Ammon's horn (tissue), 1 donor: Measurements from ENCODE around the gene ESX1.
"Not testable (repeated sequence)": the region's sequence is repeated elsewhere in the genome, so short reads cannot be mapped to it uniquely, and the experiment has no call there.

Experiments used
- DNase-seq: peaks from one replicate; pipeline ENCODE4 v3.0.0-alpha.2; 2016; ENCODE audit warnings: low spot score

ESX1 gene

DNA sequence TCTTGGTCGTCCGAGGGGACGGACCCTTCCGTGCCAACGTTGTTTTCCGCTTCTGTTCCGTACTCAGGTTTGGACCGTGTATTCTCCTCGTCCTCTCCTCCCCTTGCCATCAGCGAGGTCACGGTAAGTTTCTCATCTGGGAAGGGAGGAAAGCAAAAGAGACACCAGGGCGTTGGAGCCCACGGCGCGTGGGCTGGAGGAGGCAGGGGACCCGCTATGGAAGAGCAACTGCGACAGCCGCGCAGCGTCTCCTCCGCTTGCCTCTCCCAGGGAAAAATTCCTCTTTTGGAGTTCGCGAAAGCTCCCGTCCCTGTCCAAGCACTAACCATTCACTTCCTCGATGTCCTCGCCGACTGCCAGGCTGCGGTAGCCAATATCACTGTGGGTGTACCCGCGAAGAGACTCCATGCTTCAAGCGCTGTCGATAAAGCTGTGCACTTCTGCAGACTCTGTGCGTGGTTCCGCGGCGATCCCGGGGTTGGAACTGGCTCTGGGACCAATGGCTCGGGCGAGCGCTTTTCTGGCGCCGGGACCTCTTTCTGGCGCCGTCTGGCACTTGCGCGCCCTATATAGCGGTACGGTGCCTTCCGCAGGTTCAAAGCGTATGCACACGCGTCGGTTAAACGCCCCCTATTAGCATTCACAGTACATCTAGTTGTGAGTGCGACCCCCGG is at the start of gene ESX1:
Gene ESX1 (minus strand): TSS at position 492 of the 674 bp plus-strand sequence. CDS start 84 bp downstream, at position 408.
- no peak for DNase-seq

DNA sequence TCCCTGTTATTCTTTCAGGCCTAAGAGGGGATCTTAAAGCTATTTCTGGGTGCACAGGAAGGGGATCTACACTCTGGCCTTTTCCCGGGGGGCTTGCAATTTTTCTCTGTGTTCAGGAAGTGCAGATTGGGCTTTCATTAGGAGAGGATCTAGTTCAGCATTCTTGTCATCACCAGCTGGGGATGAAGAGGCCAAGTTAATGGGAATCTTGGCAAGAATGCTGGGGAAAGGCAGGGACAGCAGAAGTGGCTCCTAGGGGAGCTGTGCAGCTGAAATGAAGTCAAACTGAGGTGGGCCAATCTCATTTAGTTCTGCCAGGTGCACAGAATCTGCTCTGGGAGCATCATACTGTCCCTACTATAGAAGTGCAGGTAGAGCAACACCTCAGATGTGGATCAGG is 40.9 kb upstream of the ESX1 start:
- DNase-seq, result no peak

DNA sequence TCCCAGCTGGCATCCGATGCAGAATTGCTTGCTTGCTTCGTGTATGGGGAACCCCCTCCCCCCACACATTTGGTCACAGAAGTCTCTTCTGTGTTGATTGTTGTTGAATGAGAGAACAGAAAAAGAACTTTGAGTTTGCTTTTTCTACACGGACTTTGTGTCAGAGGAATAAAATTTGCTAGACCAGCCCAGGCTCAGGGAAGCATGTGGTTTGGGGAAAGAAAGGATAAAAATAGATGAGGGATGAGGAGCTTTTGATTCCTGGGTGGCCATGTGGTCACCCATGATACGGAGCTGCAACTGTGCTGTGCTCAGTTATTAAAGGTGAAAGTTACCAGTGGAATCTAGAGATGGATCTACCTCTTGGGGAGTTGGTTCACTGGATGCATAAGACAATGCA is 34.2 kb upstream of the ESX1 start:
- DNase-seq, result no peak

DNA sequence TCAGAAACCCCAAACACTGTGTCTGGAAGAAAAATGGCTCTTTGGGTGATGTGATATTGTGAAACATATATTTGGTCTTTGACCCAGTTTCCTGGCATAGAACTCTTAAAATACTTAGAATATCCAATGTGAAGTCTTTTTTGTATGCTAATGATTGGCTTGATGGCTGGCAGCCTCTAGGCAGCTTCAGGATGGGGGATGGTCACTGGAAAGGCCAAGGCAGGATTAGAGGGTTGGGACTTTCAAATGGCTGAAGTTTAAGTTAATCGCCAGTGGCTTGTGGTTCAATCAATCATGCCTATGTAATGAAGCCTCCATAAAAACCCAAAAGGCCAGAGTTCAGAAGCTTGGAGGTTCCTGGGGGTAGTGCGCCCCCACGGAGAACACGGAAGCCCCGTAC is 33.5 kb upstream of the ESX1 start:
- DNase-seq, result no peak

DNA sequence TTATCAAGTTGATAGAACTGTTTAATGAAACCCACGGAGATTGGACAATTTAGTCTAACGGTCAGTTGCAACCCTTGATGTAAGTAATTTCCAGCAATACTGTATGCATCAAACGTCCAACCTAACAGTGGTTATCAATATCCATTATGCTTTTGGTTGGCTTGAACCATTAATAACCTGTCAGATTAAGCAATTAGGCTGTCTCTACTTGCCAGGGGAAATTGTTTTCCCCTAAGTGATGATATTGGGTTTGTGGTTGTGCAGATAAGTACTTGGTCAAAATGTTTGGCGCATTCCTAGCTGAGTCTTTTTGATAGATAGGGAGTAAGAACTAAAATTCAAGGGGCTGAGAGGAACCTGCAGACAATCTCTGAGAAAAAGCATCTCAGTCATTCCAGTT is 30.5 kb upstream of the ESX1 start:
- DNase-seq, result no peak

DNA sequence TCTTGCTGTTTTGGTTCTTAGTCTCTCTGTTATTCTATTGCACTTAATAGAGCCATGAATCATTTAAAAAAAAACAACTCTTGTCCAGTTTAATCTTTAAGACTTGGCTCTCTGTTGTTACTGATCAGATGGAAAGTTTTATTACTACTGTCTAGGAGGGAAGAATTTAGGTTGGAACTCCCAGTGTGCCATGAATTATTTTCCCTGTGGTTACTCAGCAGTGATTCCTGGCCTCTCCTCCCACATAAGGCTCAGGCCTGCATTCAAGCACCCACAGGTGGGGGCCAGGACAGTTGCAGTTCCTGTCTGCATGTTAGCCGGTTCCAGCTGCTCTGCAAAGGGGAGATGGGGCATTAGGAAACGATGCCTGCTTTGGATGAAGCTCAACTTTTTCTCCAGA is 29.8 kb upstream of the ESX1 start:
- no peak for DNase-seq

DNA sequence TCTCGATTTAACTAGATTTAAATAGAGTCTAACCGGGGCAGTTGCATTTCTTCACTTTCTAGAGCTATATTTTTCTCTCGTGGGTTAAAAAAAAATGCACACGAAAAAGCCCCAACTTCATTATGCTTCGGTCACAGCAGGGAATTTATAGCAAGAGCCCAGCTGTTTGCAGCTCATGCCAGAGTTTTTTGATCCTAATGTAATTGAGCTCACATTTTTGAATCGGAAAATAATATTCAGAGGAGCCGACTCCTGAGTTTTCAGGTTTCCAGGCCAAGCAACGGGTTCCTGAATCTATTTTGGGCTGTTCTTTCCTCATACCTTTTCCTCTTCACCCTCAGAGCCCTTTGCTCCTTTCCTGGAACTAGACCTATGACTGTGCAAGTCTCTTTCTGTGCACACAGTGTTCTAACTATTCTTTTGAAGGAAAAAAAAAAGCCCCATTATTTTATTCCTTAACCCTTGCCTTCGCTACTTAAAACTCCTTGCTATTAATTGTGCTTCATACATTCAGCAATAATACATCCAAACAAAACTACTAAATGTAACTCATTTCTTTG is 27.5 kb upstream of the ESX1 start:
- DNase-seq, result no peak

DNA sequence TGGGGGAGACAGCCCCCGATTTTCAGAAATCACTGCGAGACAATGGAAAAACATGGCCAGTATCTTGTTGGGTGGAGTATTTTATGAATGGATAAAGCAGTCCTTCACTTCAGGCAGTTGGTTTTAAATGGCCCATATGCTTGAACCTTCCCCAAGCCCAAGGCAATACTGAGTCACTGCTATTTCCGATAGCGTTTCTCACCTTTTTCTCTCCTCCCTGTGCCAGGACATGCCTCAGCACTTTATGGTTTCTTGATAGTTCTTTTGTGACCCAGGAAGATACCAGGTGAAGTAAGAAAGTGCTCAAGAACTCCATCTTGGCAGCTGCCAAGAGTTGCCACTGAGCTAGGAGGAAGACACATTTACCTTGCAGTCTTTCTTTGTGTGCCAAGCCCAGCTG is 26.8 kb upstream of the ESX1 start:
- no peak for DNase-seq

DNA sequence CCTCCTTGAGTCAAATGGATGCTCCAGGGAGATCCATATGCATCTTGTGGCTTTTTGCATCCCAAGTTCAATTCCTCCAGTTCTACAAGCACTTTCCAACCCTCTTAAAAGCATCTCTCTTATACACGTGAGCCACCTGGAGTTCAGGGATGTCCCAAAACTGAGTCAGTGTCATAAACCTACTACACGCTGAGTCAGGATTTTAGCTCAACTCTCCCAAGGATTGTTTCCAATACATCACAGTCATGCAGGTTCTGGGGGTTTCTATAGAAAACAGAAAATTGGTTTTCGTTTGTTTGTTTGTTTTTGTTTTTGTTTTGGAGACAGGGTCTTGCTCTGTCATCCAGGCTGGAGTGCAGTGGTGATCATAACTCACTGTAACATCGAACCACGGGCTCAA is 25.9 kb upstream of the ESX1 start:
- no peak for DNase-seq

DNA sequence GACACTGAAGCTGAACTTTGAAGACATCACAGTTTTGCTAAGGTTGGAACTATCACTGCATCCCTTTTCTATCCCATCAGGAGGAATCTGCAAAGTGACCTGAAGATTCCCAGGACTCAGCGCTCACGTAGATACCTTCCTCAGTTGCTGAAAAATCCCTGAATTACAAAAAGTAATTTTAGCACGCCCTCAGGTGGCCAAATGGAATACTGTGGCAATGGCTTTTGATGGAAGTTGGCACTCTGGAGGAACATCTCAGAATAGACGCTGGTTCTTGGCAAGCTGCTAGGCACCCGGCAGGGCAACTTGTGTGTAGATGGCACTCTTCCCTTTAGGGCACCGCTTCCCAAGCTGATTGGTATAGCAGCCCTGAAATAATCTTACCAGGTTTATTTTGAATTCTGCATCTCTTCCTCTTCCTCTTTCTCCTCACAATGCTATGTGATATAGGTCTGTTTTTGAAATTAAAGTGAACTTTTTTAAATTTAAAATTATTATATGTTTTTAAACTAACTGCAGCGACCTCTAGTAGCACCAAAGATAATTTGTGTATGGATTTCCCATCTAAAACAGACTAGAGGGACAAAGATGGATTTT is 16.3 kb upstream of the ESX1 start:
- DNase-seq, result peak; percentile 71

DNA sequence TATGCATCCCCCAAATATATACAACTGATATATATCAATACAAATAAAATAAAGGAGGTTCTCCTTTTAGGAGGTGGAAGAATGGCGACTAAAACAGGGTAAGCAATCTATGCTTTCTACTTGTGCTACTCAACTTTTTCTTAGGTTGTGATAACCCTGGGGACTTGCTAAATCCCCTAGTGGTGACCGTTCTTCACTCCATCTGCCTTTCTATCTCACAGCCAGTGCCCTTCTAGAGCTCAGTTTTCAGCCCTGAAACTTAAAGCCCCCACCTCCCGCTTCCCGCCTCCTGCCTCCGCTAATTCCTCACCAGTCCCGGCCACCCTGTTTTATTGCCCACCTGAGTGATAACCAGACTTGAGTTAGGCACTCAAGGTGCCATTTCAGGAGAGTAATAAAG is 15.5 kb upstream of the ESX1 start:
- no peak for DNase-seq

DNA sequence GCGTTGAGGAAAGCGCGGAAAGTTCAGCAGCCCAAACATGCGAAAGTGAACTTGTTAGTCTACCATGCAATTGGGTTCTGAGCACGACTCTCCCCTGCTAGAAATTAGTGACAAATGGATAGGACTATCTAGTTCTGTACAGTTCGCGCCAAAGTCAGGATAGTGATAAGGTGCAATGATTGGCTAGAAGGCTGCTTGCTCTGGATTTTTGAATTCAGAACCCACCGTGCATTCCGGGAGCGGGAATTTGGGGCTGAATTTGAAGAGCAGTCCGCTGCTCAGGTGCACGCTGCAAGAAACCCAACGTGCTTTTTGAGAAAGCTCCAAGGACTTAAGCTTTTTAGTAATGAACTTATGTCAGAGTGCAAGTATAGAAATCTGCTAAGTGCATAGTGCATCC is 732 bp upstream of the ESX1 start:
- no peak for DNase-seq

DNA sequence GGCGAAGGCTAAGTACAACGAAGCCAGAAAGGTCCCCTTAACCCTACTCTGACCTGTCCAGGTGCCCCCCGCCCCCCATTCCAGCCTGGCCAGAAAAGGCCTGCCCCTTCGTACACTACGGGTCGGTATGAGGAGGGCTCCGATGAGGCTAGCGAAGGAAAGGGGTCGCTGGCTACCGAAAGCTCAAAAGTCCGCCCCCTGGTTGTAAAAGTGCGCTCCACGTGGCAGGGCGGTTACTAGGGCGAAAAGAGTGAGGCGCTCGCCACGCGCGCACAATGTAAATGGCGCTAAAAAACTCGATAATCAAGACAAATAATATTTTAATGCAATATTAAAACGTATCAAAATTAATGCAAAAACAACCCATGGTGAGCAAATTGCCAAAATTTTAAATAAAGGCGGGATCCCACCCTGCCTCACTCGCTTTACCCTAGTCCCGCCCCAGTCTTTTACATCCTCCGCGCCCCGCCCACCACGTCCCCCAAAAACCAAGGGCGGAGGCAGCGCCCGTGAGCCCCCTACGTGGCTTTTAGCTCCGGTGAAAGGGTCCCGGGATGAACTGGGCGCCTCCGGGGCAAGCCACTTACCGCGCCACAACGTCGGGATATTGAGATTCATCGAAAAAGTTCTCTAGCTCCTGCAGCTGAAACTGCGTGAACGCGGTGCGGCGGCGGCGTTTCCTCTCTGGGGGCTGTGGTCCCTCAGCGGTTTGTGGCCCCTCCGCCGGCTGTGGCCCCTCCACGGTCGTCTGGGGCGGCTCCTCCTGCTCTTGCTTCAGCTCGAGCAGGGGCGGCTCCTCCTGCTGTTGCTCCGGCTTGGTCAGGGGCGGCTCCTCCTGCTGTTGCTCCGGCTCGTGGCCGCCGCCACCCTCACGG is 929 bp downstream of the ESX1 start:
- DNase-seq, result no peak

DNA sequence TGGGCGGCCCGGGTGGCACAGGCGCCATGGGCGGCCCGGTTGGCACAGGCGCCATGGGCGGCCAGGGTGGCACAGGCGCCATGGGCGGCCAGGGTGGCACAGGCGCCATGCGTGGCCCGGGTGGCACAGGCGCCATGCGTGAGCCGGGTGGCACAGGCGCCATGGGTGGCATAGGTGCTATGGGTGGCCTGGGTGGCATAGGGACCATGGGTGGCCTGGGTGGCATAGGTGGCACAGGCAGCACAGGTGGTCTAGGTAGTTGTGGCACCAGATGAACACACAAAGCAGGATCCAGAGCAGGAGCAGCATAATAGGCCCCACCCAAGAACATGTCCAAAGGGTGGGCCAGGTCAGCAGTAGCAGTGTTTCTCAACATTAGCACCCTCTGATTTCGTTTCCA is 4.3 kb downstream of the ESX1 start:
- no peak for DNase-seq

DNA sequence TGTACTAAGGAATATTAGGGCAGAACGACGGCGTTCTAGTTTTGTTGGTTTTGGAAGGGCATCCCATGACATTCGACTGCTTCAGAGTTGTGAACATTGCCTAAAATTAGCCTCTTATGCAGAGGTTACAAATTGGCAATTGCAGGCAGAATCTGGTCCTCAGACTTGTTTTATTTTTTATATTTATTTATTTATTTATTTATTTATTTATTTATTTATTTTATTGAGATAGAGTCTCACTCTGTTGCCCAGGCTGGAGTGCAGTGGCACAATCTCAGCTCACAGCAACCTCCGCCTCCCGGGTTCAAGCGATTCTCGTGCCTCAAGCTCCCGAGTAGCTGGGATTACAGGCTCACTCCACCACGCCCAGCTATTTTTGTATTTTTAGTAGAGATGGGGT is 24.7 kb downstream of the ESX1 start:
- DNase-seq, result not testable (repeated sequence)

DNA sequence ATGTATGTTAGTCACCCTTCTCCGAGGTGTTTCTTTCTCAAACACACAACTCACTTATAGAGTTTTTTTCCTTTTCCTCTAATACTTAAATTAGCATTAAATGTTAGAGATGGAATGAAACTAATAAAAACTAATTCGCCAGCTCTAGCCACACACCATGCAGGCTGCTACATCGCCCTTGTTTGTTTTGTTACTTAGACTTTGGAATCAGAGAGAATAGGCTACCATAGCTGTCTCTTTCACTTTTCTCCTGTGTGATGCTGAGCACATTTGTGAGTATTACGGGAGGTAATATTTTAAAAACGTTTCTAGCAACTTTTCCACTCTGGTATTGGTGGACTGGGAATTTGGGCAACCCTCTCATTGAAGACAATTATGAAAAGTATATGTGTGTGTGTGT is 43.5 kb downstream of the ESX1 start:
- DNase-seq, result no peak

DNA sequence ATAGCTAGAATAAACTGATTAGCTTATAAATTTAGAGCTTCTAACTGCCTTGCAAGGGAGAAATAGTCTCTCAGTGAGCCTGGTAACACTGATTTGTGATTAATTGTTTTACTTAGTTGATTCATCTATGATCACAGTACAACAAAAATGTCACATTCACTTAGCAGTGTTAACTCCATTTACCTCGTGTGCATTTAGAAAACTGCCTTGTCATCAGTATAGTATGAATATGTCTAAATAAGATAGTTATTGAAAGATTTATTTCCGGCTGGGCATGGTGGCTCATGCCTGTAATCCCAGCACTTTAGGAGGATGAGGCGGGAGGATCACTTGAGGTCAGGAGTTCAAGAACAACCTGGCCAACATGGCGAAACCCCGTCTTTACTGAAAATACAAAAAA is 49.2 kb downstream of the ESX1 start:
- no peak for DNase-seq
